HAP-1 (cell line): ENCODE results near the gene INPP5A.
A peak's percentile ranks its signal among the peaks of the same experiment; 100 is the strongest.
"Not testable (repeated sequence)": the region's sequence is repeated elsewhere in the genome, so short reads cannot be mapped to it uniquely, and the experiment has no call there.

Experiments
- DNase-seq, 2 experiments: peaks; one replicate each; pipeline ENCODE4 v3.0.0-alpha.2; 2016 to 2020; ENCODE audit warnings: low spot score in 2 of 2
- H3K27me3 ChIP-seq: fragments of 250-450 bp; sonication (Bioruptor Pico); 2 replicates; pipeline ENCODE4 v1.5.1; 2020; ENCODE audit warnings: low read depth, mild to moderate bottlenecking, moderate library complexity
- H3K36me3 ChIP-seq: fragments of 250-450 bp; sonication (Bioruptor Pico); replicated peaks from 2 replicates; pipeline ENCODE4 v1.5.1; 2020; ENCODE audit warnings: mild to moderate bottlenecking
- H3K4me1 ChIP-seq: fragments of 250-450 bp; sonication (Bioruptor Pico); 2 replicates; pipeline ENCODE4 v1.5.1; 2020; ENCODE audit warnings: mild to moderate bottlenecking
- H3K4me3 ChIP-seq: fragments of 250-450 bp; sonication (Bioruptor Pico); 2 replicates; pipeline ENCODE4 v1.5.1; 2020; ENCODE audit warnings: mild to moderate bottlenecking, moderate library complexity
- H3K9me3 ChIP-seq: fragments of 250-450 bp; sonication (Bioruptor Pico); 2 replicates; pipeline ENCODE4 v1.5.1; 2020; ENCODE audit warnings: mild to moderate bottlenecking, moderate library complexity
- in situ Hi-C: fragments of 300-500 bp; cut with MboI; formaldehyde crosslinking; loops from 3 replicates; pipeline ENCODE4 v1.14.3; 2020; ENCODE audit warnings: low sequenced_read_pairs, inconsistent platforms, mixed read lengths

Gene INPP5A

DNA sequence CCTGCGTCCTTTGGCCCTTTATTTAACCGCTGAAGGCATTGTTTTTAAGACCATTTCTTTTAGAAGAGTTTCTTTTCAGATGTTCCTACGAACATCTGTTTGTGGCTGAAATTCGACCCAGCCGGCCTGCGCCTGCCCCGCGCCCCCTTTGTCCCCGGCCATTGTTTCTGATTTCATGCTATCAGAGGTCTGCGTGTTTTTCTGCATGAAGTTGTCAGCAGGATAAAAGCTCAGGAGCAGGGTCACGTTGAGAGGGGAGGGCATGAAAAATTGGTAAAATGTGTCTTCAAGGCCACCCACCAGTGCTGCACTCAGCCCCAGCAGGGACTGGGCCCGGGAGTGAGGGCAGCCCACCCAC lies 205.2 kb downstream of the INPP5A start:
- DNase-seq: peak; percentile 49 to 75
- Histone ChIP-seq H3K9me3 (no peaks in the 10 kb centered on the region), H3K27me3 (no peaks in the 10 kb centered on the region), H3K4me3 (no peak overlapping the region), H3K36me3 (no peaks in the 10 kb centered on the region), H3K4me1 (peaks cover 26% of the 10 kb centered on the region)
- in situ Hi-C loops: no loop called here

DNA sequence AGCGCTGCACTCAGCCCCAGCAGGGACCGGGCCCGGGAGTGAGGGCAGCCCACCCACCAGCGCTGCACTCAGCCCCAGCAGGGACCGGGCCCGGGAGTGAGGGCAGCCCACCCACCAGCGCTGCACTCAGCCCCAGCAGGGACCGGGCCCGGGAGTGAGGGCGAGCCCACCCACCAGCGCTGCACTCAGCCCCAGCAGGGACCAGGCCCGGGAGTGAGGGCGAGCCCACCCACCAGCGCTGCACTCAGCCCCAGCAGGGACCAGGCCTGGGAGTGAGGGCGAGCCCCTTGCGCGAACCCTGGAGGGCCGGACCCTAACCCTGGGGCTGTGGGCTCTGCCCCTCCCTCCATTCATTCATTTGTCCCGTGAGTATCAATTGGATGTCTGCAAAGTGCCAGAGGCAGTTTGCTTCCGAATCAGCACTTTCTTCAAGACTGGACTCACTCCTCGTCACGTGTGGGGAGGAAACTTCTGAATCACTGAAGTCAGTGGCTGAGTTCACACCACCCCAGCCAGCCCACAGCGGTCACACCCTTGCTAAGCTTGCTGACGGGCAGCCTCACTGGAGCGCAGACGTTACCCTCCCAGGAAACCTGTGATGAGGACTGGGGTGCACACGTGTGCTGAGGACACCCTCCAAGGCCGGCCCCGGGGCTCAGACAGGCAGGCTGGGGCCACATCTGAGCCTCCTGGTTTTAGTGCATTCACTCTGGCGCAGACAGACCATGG lies 205.8 kb downstream of the INPP5A start:
- H3K4me1 ChIP-seq: peaks cover 26% of the 10 kb centered on the region
- H3K9me3 ChIP-seq, DNase-seq, H3K36me3 ChIP-seq, H3K27me3 ChIP-seq, H3K4me3 ChIP-seq, in situ Hi-C loops: not testable (repeated sequence)

DNA sequence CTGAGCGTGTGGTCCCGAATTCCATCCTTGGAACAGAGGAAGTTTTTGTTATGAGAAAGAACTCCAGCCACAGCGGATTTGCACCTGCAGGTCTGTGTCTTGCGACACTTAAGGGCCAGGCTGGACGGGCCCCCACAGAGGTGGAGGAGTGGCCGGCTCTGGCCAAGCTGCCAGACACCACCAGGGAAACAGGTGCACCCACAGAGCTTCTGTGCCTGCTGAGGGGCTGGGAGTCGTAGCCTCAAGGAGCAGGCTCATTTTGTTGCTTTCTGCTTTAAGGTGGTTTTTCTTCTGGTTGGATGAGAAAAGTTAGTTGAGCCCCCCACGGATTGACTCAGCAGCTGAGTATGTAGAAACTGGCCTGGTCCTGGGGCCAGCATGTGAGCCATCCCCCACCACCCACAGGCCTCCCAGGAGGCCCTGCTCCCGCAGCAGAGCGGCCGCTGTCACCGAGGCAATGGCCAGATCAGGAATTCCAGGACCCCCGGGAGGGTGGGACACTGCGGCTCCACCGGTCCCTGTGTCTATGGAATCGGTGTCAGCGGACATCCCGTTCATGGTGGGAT lies 206.4 kb downstream of the INPP5A start:
- no peaks in the 10 kb centered on the region for H3K36me3 ChIP-seq
- no peak for DNase-seq
- H3K9me3 ChIP-seq: no peaks in the 10 kb centered on the region
- H3K4me1 ChIP-seq: peaks cover 26% of the 10 kb centered on the region
- in situ Hi-C loops: no loop called here
- H3K4me3 ChIP-seq: no peak overlapping the region
- H3K27me3 ChIP-seq: no peaks in the 10 kb centered on the region

DNA sequence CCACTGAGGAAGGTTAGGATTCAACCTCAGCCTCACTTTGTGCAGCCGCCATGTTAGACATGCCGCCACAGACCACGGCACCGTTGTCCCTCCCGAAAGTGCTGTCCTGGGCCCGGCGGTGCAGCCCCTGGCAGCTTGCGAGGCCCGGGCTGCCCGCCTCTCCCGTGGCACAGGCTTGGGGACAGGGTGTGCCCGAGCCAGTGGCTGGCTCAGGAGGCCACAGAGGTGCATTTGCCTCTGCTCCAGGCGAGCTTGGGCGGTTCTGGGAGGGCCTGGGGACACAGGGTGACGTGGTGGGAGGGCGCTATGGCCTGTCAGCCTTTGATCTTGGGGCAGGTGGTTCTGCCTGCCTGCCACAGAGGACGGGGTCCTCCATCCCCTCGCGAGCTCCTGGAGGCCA lies 207.3 kb downstream of the INPP5A start:
- Histone ChIP-seq H3K27me3 (no peaks in the 10 kb centered on the region), H3K9me3 (no peaks in the 10 kb centered on the region), H3K4me3 (no peak overlapping the region), H3K36me3 (no peaks in the 10 kb centered on the region), H3K4me1 (peaks cover 26% of the 10 kb centered on the region)
- in situ Hi-C loops: no loop called here
- DNase-seq: no peak

DNA sequence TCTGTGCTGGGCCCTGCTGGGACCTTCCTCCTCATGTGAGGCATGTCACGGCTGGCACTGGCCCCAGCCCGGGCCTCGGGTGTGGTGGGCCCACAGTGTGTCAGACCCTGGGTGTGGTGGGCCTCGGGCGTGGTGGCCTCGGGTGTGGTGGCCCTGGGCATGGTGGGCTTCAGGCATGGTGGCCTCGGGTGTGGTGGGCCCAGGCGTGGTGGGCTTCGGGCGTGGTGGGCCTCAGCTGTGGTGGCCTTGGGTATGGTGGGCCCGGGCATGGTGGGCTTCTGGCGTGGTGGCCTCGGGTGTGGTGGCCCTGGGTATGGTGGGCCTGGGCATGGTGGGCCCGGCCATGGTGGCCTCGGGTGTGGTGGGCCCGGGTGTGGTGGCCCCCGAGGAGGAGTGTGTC lies 207.9 kb downstream of the INPP5A start:
- peaks cover 26% of the 10 kb centered on the region for H3K4me1 ChIP-seq
- no peaks in the 10 kb centered on the region for H3K9me3 ChIP-seq
- no peaks in the 10 kb centered on the region for H3K27me3 ChIP-seq
- no peak overlapping the region for H3K4me3 ChIP-seq
- in situ Hi-C loops: no loop called here
- no peak for DNase-seq
- H3K36me3 ChIP-seq: no peaks in the 10 kb centered on the region

DNA sequence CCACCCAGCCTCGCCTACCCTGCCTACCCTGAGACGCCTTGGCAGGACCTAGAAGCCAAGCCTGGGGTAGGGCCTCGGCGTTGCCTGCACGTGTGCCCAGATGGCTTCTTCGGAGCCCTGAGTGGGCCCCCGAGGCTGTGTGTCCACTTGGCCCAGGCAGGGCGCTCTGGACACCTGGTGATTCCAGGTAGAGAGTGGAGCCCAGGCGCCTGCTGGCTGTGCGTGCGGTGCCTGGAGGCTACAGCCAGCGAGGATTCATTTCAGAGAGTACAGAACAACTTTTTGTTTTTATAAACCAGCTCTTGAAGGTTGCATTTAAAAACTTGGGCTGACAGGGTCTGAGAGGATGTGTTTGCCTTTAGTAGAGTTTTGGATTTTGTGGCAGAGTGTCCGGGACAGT lies 208.4 kb downstream of the INPP5A start:
- DNase-seq: no peak
- in situ Hi-C loops: no loop called here
- no peaks in the 10 kb centered on the region for H3K36me3 ChIP-seq
- no peaks in the 10 kb centered on the region for H3K9me3 ChIP-seq
- no peaks in the 10 kb centered on the region for H3K27me3 ChIP-seq
- no peak overlapping the region for H3K4me3 ChIP-seq
- H3K4me1 ChIP-seq: peaks cover 26% of the 10 kb centered on the region

DNA sequence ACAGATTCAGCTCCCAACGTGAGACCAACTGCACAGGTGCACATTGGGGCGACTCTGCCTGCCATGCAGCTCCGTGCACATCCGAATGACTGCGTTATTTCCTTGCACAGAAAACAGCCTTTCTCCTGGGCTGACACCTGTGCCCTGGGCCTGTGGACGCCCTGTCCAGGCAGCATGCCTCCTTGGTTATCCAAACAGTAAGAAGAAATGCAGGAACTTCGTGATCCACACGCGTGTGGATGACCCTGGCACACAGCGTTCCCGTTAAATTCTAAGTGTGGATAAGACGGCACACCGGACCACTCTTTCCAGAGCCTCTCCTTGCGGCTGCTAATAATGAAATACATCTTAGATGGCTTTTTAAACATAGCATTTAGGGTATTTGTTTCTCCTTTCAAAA lies 208.8 kb downstream of the INPP5A start:
- DNase-seq: no peak
- H3K4me3 ChIP-seq: no peak overlapping the region
- no peaks in the 10 kb centered on the region for H3K9me3 ChIP-seq
- no peaks in the 10 kb centered on the region for H3K36me3 ChIP-seq
- in situ Hi-C loops: no loop called here
- H3K4me1 ChIP-seq: peaks cover 26% of the 10 kb centered on the region
- H3K27me3 ChIP-seq: no peaks in the 10 kb centered on the region

DNA sequence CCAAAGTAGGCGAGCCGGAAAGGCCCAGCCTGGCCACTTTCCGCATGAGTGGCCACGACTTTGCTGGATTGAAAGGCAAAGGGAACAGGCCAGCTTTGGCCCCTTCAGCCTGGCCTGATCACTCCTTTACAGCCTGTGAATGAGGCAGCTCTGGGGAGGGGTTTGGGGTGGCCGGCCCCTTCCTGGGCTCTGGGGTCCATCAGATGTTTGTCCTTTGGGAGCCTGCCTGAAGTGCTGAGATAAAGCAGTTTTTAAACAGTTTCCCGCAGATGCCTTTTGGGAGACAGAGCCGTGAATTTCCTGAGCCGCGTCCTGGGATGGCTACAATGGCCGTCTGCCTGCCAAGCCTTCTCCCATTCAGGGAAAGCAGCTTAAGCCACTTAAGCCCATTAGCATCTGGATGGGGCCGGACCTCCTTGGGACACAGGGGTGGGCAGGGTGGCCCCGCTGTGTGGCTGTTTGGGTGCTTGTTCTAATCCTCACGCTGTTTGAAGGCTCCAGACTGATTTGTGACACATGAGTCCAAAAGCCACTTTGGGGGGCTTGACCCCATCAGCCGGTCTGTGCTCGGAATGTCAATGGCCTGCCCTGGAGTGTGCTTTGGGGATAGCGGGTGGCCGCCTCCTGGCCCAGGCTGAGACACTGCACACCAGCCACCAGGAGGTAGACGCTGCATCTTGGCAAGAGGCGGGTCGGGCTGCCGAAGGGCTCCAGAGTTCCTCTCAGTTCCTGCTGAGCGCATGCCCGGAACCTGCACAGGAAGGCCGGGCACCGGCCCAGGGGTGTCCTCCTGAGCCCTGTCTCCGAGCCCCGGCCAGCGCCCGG lies 209.4 kb downstream of the INPP5A start:
- peak; percentile 82 to 84 for DNase-seq
- peaks cover 25% of the 10 kb centered on the region for H3K4me1 ChIP-seq
- in situ Hi-C loops: no loop called here
- no peaks in the 10 kb centered on the region for H3K9me3 ChIP-seq
- no peaks in the 10 kb centered on the region for H3K27me3 ChIP-seq
- no peak overlapping the region for H3K4me3 ChIP-seq
- no peaks in the 10 kb centered on the region for H3K36me3 ChIP-seq

DNA sequence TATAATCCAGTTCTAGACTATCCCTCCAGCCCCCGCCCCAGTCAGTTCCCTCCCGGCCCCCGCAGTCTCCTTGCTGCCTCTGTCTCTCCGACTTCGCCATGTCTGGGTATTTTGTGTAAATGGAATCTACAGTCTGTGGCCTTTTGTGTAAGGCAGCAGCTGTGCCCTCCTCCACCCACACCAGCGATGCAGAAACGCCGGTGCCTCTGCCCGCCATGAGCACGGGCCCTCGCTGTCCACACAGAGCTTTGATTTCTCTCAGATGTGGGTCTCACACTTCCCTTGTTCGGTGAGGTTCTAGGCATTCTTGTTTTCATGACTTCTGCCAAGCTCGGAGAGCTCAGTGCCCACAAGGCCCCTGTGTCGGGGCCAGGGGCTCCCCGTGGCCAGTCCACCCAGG lies 210.5 kb downstream of the INPP5A start:
- Histone ChIP-seq H3K36me3 (no peaks in the 10 kb centered on the region), H3K4me1 (peaks cover 17% of the 10 kb centered on the region), H3K9me3 (no peaks in the 10 kb centered on the region), H3K27me3 (no peaks in the 10 kb centered on the region), H3K4me3 (no peak overlapping the region)
- no peak for DNase-seq
- in situ Hi-C loops: no loop called here

DNA sequence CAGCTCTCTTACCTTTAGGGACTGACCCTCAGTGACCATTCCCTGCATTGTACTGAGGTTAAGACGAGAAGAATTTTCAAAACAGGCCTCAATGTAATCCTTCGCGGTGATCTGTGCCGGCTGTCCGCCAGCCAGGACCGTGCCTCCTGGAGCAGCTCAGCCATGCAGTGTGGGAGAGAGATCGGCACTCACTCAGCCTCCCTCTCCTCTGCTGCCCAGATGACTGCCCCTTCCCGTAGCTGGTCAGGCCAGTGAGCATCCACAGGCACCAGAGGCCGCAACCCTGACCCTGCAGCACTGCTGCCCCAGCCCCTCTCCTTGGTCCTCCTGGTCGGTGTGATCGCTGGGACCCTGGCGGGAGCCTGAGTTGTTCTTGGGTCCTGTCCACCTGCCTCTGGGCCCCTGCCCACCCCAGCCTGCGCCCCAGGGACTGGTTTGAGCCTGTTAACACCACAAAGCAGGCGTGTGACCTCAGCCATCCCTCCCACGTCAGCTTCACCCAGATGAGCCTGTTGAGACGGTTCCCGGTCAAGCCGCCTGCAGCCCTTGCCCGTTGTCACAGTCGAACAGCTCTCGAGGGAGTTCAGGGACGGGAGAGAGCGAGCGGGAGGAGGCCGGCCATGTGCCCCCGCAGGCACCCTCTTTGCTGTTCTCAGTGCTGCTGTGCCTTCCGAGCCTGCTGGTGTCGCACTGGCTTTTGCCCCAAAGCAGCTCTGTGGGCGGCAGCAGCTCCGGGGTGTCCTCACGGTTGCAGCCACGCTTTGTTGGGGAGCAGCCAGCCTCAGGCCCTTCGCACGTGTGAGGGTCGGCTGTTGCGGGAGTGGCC lies 211.2 kb downstream of the INPP5A start:
- H3K9me3 ChIP-seq: no peaks in the 10 kb centered on the region
- in situ Hi-C loops: no loop called here
- H3K27me3 ChIP-seq: no peaks in the 10 kb centered on the region
- no peak for DNase-seq
- peaks cover 17% of the 10 kb centered on the region for H3K4me1 ChIP-seq
- H3K36me3 ChIP-seq: no peaks in the 10 kb centered on the region
- H3K4me3 ChIP-seq: no peak overlapping the region

DNA sequence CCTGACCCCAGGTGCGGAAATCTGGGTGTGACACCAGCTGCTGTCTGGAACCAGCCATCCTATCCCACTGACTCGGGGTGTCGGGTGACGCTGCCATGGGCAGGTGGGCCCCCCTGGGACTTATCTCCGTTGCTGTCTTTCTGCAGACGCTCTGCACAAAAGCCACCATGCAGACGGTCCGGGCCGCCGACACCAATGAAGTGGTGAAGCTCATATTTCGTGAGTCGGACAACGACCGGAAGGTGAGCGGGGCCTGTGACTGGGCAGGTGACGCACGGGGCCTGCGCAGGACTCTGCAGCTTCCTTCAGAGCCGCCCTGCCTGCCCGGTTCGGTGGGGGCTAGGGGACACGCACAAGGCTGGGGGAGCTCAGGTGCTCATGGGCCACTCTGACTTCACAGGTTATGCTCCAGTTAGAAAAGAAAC lies 211.8 kb downstream of the INPP5A start:
- Histone ChIP-seq H3K36me3 (no peaks in the 10 kb centered on the region), H3K4me1 (peaks cover 17% of the 10 kb centered on the region), H3K27me3 (no peaks in the 10 kb centered on the region), H3K9me3 (no peaks in the 10 kb centered on the region), H3K4me3 (no peak overlapping the region)
- in situ Hi-C loops: no loop called here
- DNase-seq: no peak

DNA sequence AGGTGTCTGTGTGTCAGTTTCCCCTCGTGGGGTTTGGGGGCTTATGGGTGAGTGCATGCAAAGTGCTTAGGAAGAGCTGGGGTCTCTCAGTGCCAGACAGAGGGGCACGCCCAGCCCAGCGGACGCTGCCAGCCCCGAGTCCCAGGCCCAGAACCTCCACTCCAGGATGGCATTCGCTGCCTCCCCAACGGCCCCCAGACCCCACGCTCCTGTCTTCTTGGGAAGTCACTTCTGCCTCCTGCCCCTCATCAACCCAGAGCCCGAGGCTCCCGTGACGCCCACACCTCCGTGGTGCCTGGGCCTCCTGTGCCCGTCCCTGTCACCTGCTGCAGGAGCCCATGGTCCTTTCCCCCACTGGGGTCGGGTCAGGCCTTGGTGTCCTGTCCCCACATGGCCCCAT lies 213.3 kb downstream of the INPP5A start:
- no peaks in the 10 kb centered on the region for H3K9me3 ChIP-seq
- no peak overlapping the region for H3K4me3 ChIP-seq
- H3K36me3 ChIP-seq: no peaks in the 10 kb centered on the region
- H3K4me1 ChIP-seq: peaks cover 17% of the 10 kb centered on the region
- in situ Hi-C loops: no loop called here
- no peaks in the 10 kb centered on the region for H3K27me3 ChIP-seq
- DNase-seq: no peak

DNA sequence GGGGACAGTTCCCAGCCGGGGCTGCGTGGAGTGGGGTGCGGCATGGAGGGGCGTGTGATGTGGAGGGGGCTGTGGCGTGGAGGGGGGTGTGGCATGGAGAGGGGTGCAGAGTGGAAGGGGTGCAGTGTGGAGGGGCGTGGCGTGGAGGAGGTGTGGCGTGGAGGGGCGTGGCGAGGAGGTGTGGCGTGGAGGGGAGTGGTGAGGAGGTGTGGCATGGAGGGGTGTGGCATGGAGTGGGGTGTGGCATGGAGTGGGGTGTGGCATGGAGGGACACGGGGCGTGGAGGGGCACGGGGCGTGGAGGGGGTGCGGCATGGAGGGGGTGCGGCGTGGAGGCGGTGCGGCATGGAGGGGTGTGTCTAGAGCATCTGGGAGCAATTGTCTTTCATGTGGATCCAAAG lies 214.8 kb downstream of the INPP5A start:
- in situ Hi-C loops: no loop called here
- H3K4me3 ChIP-seq: no peak overlapping the region
- H3K36me3 ChIP-seq: no peaks in the 10 kb centered on the region
- peaks cover 3% of the 10 kb centered on the region; the same call in 1 of the 2 replicates for H3K4me1 ChIP-seq
- peak in 1 of 2 experiments; percentile 20 for DNase-seq
- H3K27me3 ChIP-seq: no peaks in the 10 kb centered on the region
- H3K9me3 ChIP-seq: no peaks in the 10 kb centered on the region
